CD4-positive, CD25-positive, alpha-beta regulatory T cell (primary cell): ENCODE data around the gene ENO2. TPM values are rescaled to one million over a fixed set of nuclear protein-coding genes. Genes with fewer than 3 reads are reported as not detected.
"Not testable (repeated sequence)": the region's sequence is repeated elsewhere in the genome, so short reads cannot be mapped to it uniquely, and the experiment has no call there.

Experiments
- ATAC-seq, 2 donors: fragments of 150-1000 bp; cut with Tn5 transposase; one replicate each; pipeline ENCODE4 v1.10.0; 2021; ENCODE audit warnings: low read depth in 2 of 2, moderate number of reproducible peaks in 2 of 2, moderate library complexity in 1 of 2
- DNase-seq, 3 donors: peaks; one replicate each; pipeline versions ENCODE4 v3.0.0 to v3.0.0-alpha.2; 2012 to 2022; ENCODE audit warnings: mixed read lengths in 1 of 3
- H3K27ac ChIP-seq: one replicate; pipeline ENCODE4 v1.7.0; 2013; ENCODE audit warnings: mild to moderate bottlenecking, low read length; ENCODE audit not compliant: insufficient read depth, poor library complexity, severe bottlenecking
- H3K27me3 ChIP-seq: one replicate; pipeline ENCODE4 v1.7.0; 2013; ENCODE audit warnings: low read length; ENCODE audit not compliant: control insufficient read depth, insufficient read depth
- H3K36me3 ChIP-seq: one replicate; pipeline ENCODE4 v1.7.0; 2013; ENCODE audit warnings: mild to moderate bottlenecking, low read length, moderate library complexity; ENCODE audit not compliant: control insufficient read depth, insufficient read depth
- H3K4me1 ChIP-seq: 2 replicates; pipeline ENCODE4 v1.7.0; 2013; ENCODE audit warnings: mild to moderate bottlenecking, low read length; ENCODE audit not compliant: insufficient read depth, control insufficient read depth, poor library complexity, severe bottlenecking
- H3K4me3 ChIP-seq: one replicate; pipeline ENCODE4 v1.7.0; 2013; ENCODE audit warnings: low read depth, mild to moderate bottlenecking, low read length, moderate library complexity
- H3K9me3 ChIP-seq, 2 experiments: 1 replicate in 1 of 2; 2 replicates in 1 of 2; pipeline ENCODE4 v1.7.0; 2013; ENCODE audit warnings: low read length in 2 of 2, mild to moderate bottlenecking in 1 of 2, moderate library complexity in 1 of 2; ENCODE audit not compliant: control insufficient read depth in 2 of 2
- H3K27ac Mint-ChIP-seq, 3 donors: one replicate each; pipeline ENCODE4 v1.8.0; 2020 to 2022; ENCODE audit warnings: mild to moderate bottlenecking in 3 of 3, mixed read lengths in 3 of 3, moderate library complexity in 2 of 3
- H3K27me3 Mint-ChIP-seq: one replicate; pipeline ENCODE4 v1.8.0; 2022; ENCODE audit warnings: mild to moderate bottlenecking, mixed read lengths
- H3K36me3 Mint-ChIP-seq: one replicate; pipeline ENCODE4 v1.8.0; 2020; ENCODE audit warnings: mixed read lengths
- H3K4me1 Mint-ChIP-seq, 4 donors: one replicate each; pipeline ENCODE4 v1.8.0; 2020 to 2022; ENCODE audit warnings: mixed read lengths in 4 of 4, mild to moderate bottlenecking in 1 of 4
- H3K4me3 Mint-ChIP-seq, 4 donors: one replicate each; pipeline ENCODE4 v1.8.0; 2020 to 2022; ENCODE audit warnings: mild to moderate bottlenecking in 4 of 4, mixed read lengths in 4 of 4, moderate library complexity in 3 of 4
- H3K9me3 Mint-ChIP-seq, 7 donors: one replicate each; pipeline ENCODE4 v1.8.0; 2020 to 2022; ENCODE audit warnings: mixed read lengths in 7 of 7, mild to moderate bottlenecking in 3 of 7, moderate library complexity in 2 of 7
- polyA plus RNA-seq, 4 donors: library from polyadenylated mRNA; unstranded; fragments of 300-500 nt; fragmentation: Illumina TruSeq; gene quantifications; one replicate each; pipeline ENCODE4 v1.2.3, GENCODE V29; 2021
- total RNA-seq: library from RNA; stranded (reverse); gene quantifications from one replicate; pipeline ENCODE4 v1.2.3, GENCODE V29; 2022

Gene ENO2
- 88.2 TPM for total RNA-seq
- 10 to 100 TPM; 18.1 to 24.8 (median 22.7) TPM for polyA plus RNA-seq

GRCh38 chr12:6914246-6914946, at the start of gene ENO2:
ENO2 (plus strand) TSS chr12:6914580; CDS start chr12:6915833, 1,253 bp downstream.
- H3K27ac Mint-ChIP-seq = peak within 1 kb of the TSS; percentile 86 to 97 (median 96)
- Histone ChIP-seq H3K4me1 (peaks cover 28% of the 10 kb centered on the region), H3K27me3 (no peaks in the 10 kb centered on the region), H3K9me3 (no peaks in the 10 kb centered on the region), H3K36me3 (peaks cover 19% of the 10 kb centered on the region), H3K4me3 (peak within 1 kb of the TSS; percentile 68), H3K27ac (peak within 1 kb of the TSS; percentile 81)
- peaks cover 0 to 43% (median 27%) of the 10 kb centered on the region in 4 donors for H3K4me1 Mint-ChIP-seq
- H3K4me3 Mint-ChIP-seq = peak within 1 kb of the TSS; percentile 89 to 99 (median 94)
- peaks cover 13% of the 10 kb centered on the region for H3K36me3 Mint-ChIP-seq
- DNase-seq (peak; percentile 81 to 87 (median 84)), ATAC-seq (peak; percentile 94 to 97)
- no peaks in the 10 kb centered on the region for H3K27me3 Mint-ChIP-seq
- no peaks in the 10 kb centered on the region for H3K9me3 Mint-ChIP-seq

GRCh38 chr12:6865307-6865706, 49.1 kb upstream of the ENO2 start:
- H3K27ac Mint-ChIP-seq = peak overlapping the region in 2 of 3 donors; percentile 23 to 83
- H3K4me1 Mint-ChIP-seq = peaks cover 3 to 33% (median 19%) of the 10 kb centered on the region in 4 donors
- ATAC-seq, H3K27me3 ChIP-seq, H3K9me3 ChIP-seq, H3K27me3 Mint-ChIP-seq, H3K4me3 ChIP-seq, DNase-seq, H3K27ac ChIP-seq, H3K9me3 Mint-ChIP-seq: not testable (repeated sequence)
- H3K4me3 Mint-ChIP-seq = peak overlapping the region; percentile 64 to 95 (median 80)
- peaks cover 25% of the 10 kb centered on the region for H3K36me3 Mint-ChIP-seq
- peaks cover 26% of the 10 kb centered on the region for H3K4me1 ChIP-seq
- peaks cover 44% of the 10 kb centered on the region for H3K36me3 ChIP-seq

- Histone ChIP-seq H3K4me3 (no peak overlapping the region), H3K27me3 (no peaks in the 10 kb centered on the region), H3K4me1 (peaks cover 36% of the 10 kb centered on the region), H3K27ac (peak overlapping the region; percentile 78), H3K9me3 (no peaks in the 10 kb centered on the region), H3K36me3 (peaks cover 35% of the 10 kb centered on the region)
- peaks cover 24% of the 10 kb centered on the region for H3K36me3 Mint-ChIP-seq
- H3K9me3 Mint-ChIP-seq = no peaks in the 10 kb centered on the region
- H3K4me3 Mint-ChIP-seq = peak overlapping the region; percentile 91 to 97 (median 94)
- DNase-seq (no peak), ATAC-seq (no peak)
- no peaks in the 10 kb centered on the region for H3K27me3 Mint-ChIP-seq
- peak overlapping the region; percentile 58 to 83 (median 71) for H3K27ac Mint-ChIP-seq
- peaks cover 3 to 43% (median 22%) of the 10 kb centered on the region in 4 donors for H3K4me1 Mint-ChIP-seq
These were observed 48.0 kb upstream of the ENO2 start for GRCh38 chr12:6866163-6866919.

- peaks cover 42% of the 10 kb centered on the region for H3K4me1 ChIP-seq
- no peaks in the 10 kb centered on the region for H3K27me3 ChIP-seq
- H3K9me3 Mint-ChIP-seq = no peaks in the 10 kb centered on the region
- peak overlapping the region; percentile 58 to 98 (median 83) for H3K27ac Mint-ChIP-seq
- ATAC-seq (peak in 1 of 2 donors; percentile 6), DNase-seq (no peak)
- no peaks in the 10 kb centered on the region for H3K27me3 Mint-ChIP-seq
- H3K4me1 Mint-ChIP-seq = peaks cover 3 to 49% (median 27%) of the 10 kb centered on the region in 4 donors
- peaks cover 29% of the 10 kb centered on the region for H3K36me3 ChIP-seq
- H3K36me3 Mint-ChIP-seq = peaks cover 24% of the 10 kb centered on the region
- peak overlapping the region; percentile 91 to 97 (median 94) for H3K4me3 Mint-ChIP-seq
- peak overlapping the region; percentile 59 for H3K4me3 ChIP-seq
- H3K9me3 ChIP-seq = no peaks in the 10 kb centered on the region
- H3K27ac ChIP-seq = peak overlapping the region; percentile 78
These were observed 47.4 kb upstream of the ENO2 start for GRCh38 chr12:6866920-6867412.

GRCh38 chr12:6867413-6868210, 46.8 kb upstream of the ENO2 start, which contains the start of gene TPI1:
TPI1 (plus strand) TSS chr12:6867531; CDS start chr12:6867567, 36 bp downstream.
- H3K4me3 ChIP-seq = peak within 1 kb of the TSS; percentile 69
- peaks cover 3 to 56% (median 31%) of the 10 kb centered on the region in 4 donors for H3K4me1 Mint-ChIP-seq

GRCh38 chr12:6868211-6869048, 46.0 kb upstream of the ENO2 start:
- Histone ChIP-seq H3K36me3 (peaks cover 15% of the 10 kb centered on the region), H3K27me3 (no peaks in the 10 kb centered on the region), H3K4me1 (peaks cover 53% of the 10 kb centered on the region), H3K9me3 (no peaks in the 10 kb centered on the region), H3K4me3 (peak overlapping the region; percentile 69), H3K27ac (peak overlapping the region; percentile 78)
- DNase-seq (peak in 1 of 3 donors; percentile 33), ATAC-seq (no peak)
- Mint-ChIP-seq H3K9me3 (no peaks in the 10 kb centered on the region), H3K27ac (peak overlapping the region; percentile 82 to 90 (median 86)), H3K27me3 (no peaks in the 10 kb centered on the region), H3K4me1 (peaks cover 3 to 57% (median 32%) of the 10 kb centered on the region in 4 donors), H3K4me3 (peak overlapping the region; percentile 89 to 93 (median 92)), H3K36me3 (peaks cover 17% of the 10 kb centered on the region)

More at GRCh38 chr12:6867413-6868210, 46.8 kb upstream of the ENO2 start, which contains the start of gene TPI1:
- Histone ChIP-seq H3K36me3 (peaks cover 23% of the 10 kb centered on the region), H3K4me1 (peaks cover 48% of the 10 kb centered on the region), H3K9me3 (no peaks in the 10 kb centered on the region), H3K27ac (peak within 1 kb of the TSS; percentile 78), H3K27me3 (no peaks in the 10 kb centered on the region)
- Mint-ChIP-seq H3K9me3 (no peaks in the 10 kb centered on the region), H3K27me3 (no peaks in the 10 kb centered on the region), H3K4me3 (peak within 1 kb of the TSS; percentile 91 to 97 (median 94)), H3K27ac (peak within 1 kb of the TSS; percentile 86 to 98 (median 90)), H3K36me3 (peaks cover 19% of the 10 kb centered on the region)
- ATAC-seq (peak; percentile 69 to 70), DNase-seq (peak; percentile 67 to 81 (median 76))
